Measurements from ENCODE around the gene CDH8.
"Not testable (repeated sequence)": the region's sequence is repeated elsewhere in the genome, so short reads cannot be mapped to it uniquely, and the experiment has no call there.

The CDH8 gene

GRCh38 chr16:61792194-61792909 is 243.9 kb downstream of the CDH8 start:
- in situ Hi-C loops (cut with HindIII; ENCODE audit: low pct_ligation_motif_present, low sequenced_read_pairs), result no loop called here
- Histone ChIP-seq H3K36me3 (replicated peaks) (no peaks in the 10 kb centered on the region), H3K27me3 (replicated peaks) (no peaks in the 10 kb centered on the region), H3K4me3 (ENCODE audit: low read depth, low read length) (no peak overlapping the region), H3K27ac (peak overlapping the region; percentile 84)
- TF ChIP-seq, protein P1, sequence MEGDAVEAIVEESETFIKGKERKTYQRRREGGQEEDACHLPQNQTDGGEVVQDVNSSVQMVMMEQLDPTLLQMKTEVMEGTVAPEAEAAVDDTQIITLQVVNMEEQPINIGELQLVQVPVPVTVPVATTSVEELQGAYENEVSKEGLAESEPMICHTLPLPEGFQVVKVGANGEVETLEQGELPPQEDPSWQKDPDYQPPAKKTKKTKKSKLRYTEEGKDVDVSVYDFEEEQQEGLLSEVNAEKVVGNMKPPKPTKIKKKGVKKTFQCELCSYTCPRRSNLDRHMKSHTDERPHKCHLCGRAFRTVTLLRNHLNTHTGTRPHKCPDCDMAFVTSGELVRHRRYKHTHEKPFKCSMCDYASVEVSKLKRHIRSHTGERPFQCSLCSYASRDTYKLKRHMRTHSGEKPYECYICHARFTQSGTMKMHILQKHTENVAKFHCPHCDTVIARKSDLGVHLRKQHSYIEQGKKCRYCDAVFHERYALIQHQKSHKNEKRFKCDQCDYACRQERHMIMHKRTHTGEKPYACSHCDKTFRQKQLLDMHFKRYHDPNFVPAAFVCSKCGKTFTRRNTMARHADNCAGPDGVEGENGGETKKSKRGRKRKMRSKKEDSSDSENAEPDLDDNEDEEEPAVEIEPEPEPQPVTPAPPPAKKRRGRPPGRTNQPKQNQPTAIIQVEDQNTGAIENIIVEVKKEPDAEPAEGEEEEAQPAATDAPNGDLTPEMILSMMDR (IDR thresholded peaks at IDR 0.05; ENCODE audit: low read depth, low read length, missing control alignments), result no peak
- peak; percentile 87 for DNase-seq

DNA sequence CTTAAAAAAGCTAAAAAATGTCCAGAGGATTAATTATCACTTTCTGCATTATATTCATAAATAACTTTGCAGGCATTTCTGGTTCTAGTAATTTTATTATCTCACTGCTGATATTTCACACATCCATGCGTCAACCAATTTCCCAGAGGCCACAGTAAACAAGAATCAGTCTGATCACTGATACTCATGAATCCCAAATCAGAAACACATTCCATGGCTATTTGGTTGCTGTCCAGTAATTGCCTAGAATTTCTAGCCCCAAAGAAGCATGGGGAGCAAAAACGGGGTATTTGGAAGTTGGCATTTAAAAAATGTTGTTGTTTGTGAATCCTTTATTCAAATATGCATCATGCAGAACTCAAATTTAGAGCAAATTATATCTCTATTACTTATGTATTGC is 244.8 kb downstream of the CDH8 start:
- H3K27me3 ChIP-seq (replicated peaks), result no peaks in the 10 kb centered on the region
- H3K36me3 ChIP-seq (replicated peaks), result no peaks in the 10 kb centered on the region
- peak; percentile 28 for DNase-seq
- H3K4me3 ChIP-seq (ENCODE audit: low read depth, low read length), result no peak overlapping the region
- H3K27ac ChIP-seq, result peak overlapping the region; percentile 84
- in situ Hi-C loops (cut with HindIII; ENCODE audit: low pct_ligation_motif_present, low sequenced_read_pairs), result no loop called here
- TF ChIP-seq, protein P1 (IDR thresholded peaks at IDR 0.05; ENCODE audit: low read depth, low read length, missing control alignments), result no peak

DNA sequence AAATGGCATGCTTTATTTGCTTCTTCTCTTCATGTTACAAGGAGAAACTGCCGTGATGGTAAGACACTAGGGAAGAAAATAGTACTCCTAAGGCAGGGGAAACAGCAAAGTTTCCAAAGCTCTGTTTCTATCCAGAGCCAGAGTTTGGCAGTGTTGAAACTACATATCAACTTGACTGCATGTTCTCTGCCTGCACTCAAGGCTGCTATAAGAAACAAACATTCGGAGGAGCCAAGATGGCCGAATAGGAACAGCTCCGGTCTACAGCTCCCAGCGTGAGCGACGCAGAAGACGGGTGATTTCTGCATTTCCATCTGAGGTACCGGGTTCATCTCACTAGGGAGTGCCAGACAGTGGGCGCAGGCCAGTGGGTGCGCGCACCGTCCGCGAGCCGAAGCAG is 254.4 kb downstream of the CDH8 start:
- in situ Hi-C loops (cut with HindIII; ENCODE audit: low pct_ligation_motif_present, low sequenced_read_pairs); H3K4me3 ChIP-seq (ENCODE audit: low read depth, low read length); H3K36me3 ChIP-seq (replicated peaks); DNase-seq; H3K27ac ChIP-seq; H3K27me3 ChIP-seq (replicated peaks): not testable (repeated sequence)

DNA sequence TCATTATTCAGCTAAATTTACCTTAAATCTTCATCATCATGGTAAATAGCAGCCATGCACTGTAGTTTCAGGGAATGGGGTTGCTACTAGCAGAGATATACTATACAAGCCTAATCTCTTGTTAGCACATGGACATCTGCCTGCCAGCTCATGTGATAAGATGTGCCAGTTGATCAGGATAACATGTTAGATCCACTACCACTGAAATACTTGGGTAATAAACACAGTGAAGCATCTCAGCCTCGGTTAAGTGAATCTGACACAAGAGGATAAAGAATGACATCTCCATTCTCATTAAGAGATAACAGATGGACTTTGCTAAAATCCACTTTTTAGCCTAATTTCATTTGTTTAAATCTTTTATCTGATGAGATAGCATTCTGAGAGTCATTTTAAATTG is 256.1 kb downstream of the CDH8 start:
- Histone ChIP-seq H3K27me3 (replicated peaks) (no peaks in the 10 kb centered on the region), H3K36me3 (replicated peaks) (no peaks in the 10 kb centered on the region), H3K27ac (no peak overlapping the region), H3K4me3 (ENCODE audit: low read depth, low read length) (no peak overlapping the region)
- TF ChIP-seq, protein P1 (IDR thresholded peaks at IDR 0.05; ENCODE audit: low read depth, low read length, missing control alignments), result no peak
- DNase-seq, result no peak
- in situ Hi-C loops (cut with HindIII; ENCODE audit: low pct_ligation_motif_present, low sequenced_read_pairs), result no loop called here

DNA sequence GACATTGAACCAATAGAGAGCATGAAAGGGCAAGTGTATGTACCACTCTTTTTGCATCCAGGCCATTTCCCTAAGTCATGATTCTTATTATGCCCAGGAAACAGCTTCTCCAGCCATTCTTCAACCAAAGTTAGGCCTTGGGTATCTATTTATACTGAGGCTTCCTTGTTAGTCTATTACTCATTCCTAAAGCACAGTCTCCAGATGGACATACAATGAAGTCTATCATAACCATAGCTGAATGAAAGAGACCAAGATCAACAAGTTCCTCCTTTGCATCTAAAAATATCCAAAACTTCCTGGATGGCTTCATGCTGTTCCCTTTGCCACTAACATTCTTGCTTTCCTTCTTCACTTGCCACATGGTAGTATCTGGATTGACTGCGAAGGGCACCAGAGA is 265.9 kb downstream of the CDH8 start:
- TF ChIP-seq, protein P1 (IDR thresholded peaks at IDR 0.05; ENCODE audit: low read depth, low read length, missing control alignments), result no peak
- Histone ChIP-seq H3K4me3 (ENCODE audit: low read depth, low read length) (no peak overlapping the region), H3K27me3 (replicated peaks) (no peaks in the 10 kb centered on the region), H3K36me3 (replicated peaks) (no peaks in the 10 kb centered on the region), H3K27ac (no peak overlapping the region)
- no peak for DNase-seq
- in situ Hi-C loops (cut with HindIII; ENCODE audit: low pct_ligation_motif_present, low sequenced_read_pairs), result no loop called here

DNA sequence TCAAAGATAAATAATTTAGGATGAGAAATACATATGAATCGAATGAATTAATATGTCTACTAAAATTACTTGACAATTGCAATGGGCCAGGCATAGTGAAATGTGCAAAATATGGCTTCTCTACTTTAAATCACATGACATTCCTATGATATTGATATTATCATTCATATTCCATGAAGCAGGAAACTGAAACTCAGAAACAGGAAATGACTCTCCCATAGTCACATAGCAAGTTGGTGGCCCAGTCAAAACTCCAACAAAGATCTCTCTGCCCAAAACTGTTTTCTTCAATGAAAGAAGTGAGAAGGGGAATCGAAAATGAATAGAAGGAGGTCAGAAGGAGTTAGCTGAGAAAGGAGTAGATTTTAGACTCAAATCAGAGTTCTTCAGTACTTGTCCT is 272.2 kb downstream of the CDH8 start:
- TF ChIP-seq, protein P1 (IDR thresholded peaks at IDR 0.05; ENCODE audit: low read depth, low read length, missing control alignments), result no peak
- in situ Hi-C loops (cut with HindIII; ENCODE audit: low pct_ligation_motif_present, low sequenced_read_pairs), result no loop called here

More for the DNA sequence above, 272.2 kb downstream of the CDH8 start:
- no peak overlapping the region for H3K27ac ChIP-seq
- H3K36me3 ChIP-seq (replicated peaks), result no peaks in the 10 kb centered on the region
- H3K27me3 ChIP-seq (replicated peaks), result no peaks in the 10 kb centered on the region
- no peak overlapping the region for H3K4me3 ChIP-seq (ENCODE audit: low read depth, low read length)
- DNase-seq, result no peak

Measured in brain microvascular endothelial cell (primary cell).